Measurements from ENCODE around the gene RCN2. TPM values are rescaled to one million over a fixed set of nuclear protein-coding genes. Genes with fewer than 3 reads are reported as not detected.

Gene RCN2
- total and polyA plus RNA-seq, 2 of the 8 experiments (the other 6 are each of a cell fraction or from before 2014, with no cell fraction given), result 65.6 to 137 TPM

- TF ChIP-seq, protein P1, sequence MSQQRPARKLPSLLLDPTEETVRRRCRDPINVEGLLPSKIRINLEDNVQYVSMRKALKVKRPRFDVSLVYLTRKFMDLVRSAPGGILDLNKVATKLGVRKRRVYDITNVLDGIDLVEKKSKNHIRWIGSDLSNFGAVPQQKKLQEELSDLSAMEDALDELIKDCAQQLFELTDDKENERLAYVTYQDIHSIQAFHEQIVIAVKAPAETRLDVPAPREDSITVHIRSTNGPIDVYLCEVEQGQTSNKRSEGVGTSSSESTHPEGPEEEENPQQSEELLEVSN (IDR thresholded peaks at IDR 0.05), result no peak
- TF ChIP-seq ZNF274 (IDR thresholded peaks at IDR 0.05; ENCODE audit: borderline replicate concordance, extremely low read depth, low read length), result no peak
Observed at GRCh38 chr15:76998663-76999285, 67.2 kb downstream of the RCN2 start (continued).

All from H1 (cell line).